Endothelial cell (in vitro differentiated cells): ENCODE data around the gene PDPR. TPM values are rescaled to one million over a fixed set of nuclear protein-coding genes. Genes with fewer than 3 reads are reported as not detected.

Source experiments
- DNase-seq: peaks from one replicate; pipeline ENCODE4 v3.0.0; 2021; ENCODE audit warnings: low spot score
- H3K27ac Mint-ChIP-seq: one replicate; pipeline ENCODE4 v1.8.0; 2021; ENCODE audit warnings: mixed read lengths, inconsistent platforms; ENCODE audit not compliant: unreplicated experiment
- H3K27me3 Mint-ChIP-seq: one replicate; pipeline ENCODE4 v1.8.0; 2021; ENCODE audit warnings: mild to moderate bottlenecking, moderate library complexity, mixed read lengths, inconsistent platforms; ENCODE audit not compliant: unreplicated experiment
- H3K36me3 Mint-ChIP-seq: one replicate; pipeline ENCODE4 v1.8.0; 2021; ENCODE audit warnings: mild to moderate bottlenecking, low read depth, mixed read lengths, inconsistent platforms; ENCODE audit not compliant: unreplicated experiment
- H3K4me1 Mint-ChIP-seq: one replicate; pipeline ENCODE4 v1.8.0; 2021; ENCODE audit warnings: mild to moderate bottlenecking, mixed read lengths, inconsistent platforms; ENCODE audit not compliant: unreplicated experiment
- H3K4me3 Mint-ChIP-seq: one replicate; pipeline ENCODE4 v1.8.0; 2021; ENCODE audit warnings: mild to moderate bottlenecking, mixed read lengths, inconsistent platforms; ENCODE audit not compliant: unreplicated experiment
- H3K9me3 Mint-ChIP-seq: one replicate; pipeline ENCODE4 v1.8.0; 2021; ENCODE audit warnings: mixed read lengths, inconsistent platforms; ENCODE audit not compliant: unreplicated experiment
- CTCF ChIP-seq: fragments of 200-600 bp; sonication (generic); IDR thresholded peaks from one replicate; pipeline ENCODE4 v1.5.0; 2021; ENCODE audit warnings: antibody characterized with exemption; ENCODE audit not compliant: unreplicated experiment
- total RNA-seq: library from RNA; stranded (reverse); fragmentation: NEBNext Ultra II Directional; extraction: Animal tissue kit (Norgen Biotek cat#: 25700); gene quantifications from one replicate; pipeline ENCODE4 v1.2.1, GENCODE V29; 2021; ENCODE audit not compliant: unreplicated experiment

The PDPR gene
- total RNA-seq, 1 donor from 2014 or later: 43.4 TPM

- no peak for DNase-seq
- no peak overlapping the region for H3K27ac Mint-ChIP-seq
- no peak for TF ChIP-seq CTCF
- no peaks in the 10 kb centered on the region for H3K4me1 Mint-ChIP-seq
- no peaks in the 10 kb centered on the region for H3K27me3 Mint-ChIP-seq
- H3K9me3 Mint-ChIP-seq: no peaks in the 10 kb centered on the region
- peaks cover 18% of the 10 kb centered on the region for H3K36me3 Mint-ChIP-seq
- no peak overlapping the region for H3K4me3 Mint-ChIP-seq
These were observed 44.3 kb downstream of the PDPR start for GRCh38 chr16:70158261-70158939.

DNA sequence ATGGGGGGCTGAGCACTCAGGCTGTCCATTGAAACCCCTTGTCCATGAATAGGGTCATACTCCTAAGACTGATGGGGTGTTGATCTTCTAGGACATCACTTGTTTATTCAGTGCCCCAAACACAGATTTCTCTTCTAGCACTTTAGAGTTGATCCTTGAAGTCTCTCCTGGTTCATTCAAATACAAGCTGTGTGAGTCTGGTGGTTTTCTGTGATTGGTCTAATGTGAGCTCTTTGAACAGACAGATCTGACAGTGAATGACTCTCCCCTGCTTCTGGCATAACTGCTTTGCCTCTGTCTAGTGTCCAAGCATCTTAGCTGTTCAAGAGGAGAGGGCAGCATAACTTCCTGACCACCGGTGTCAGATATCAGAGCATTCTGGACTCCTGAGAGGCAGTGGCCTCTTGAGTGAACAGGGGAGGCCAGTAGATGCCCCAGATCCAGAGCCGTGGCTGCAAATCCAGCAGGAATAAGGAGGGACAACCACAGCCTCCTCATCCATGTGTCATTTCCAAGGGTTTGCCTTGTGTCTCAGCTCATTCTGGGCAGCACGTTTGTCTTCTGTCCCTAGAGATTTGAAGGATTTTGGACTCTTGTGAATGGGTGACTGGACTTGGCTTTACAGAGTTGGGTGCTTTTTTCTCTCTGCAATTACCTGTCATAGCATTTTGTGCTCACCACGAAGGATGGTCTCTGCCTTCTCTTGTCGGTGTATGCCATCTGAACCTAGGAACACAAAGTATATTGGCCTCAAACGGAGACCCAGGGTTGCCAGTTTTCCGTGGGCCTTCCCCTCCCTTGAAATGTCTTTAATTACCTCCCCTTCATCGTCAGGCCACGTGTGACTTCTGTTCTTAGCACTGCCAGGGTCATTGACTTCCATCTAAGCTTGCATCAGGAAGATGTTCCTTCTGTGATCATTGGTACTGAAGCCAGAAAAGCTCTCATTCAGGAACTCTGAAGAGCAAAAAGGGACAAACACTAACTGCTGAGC is 45.5 kb downstream of the PDPR start:
- DNase-seq: no peak
- Mint-ChIP-seq H3K27me3 (no peaks in the 10 kb centered on the region), H3K36me3 (peaks cover 17% of the 10 kb centered on the region), H3K27ac (no peak overlapping the region), H3K4me1 (no peaks in the 10 kb centered on the region), H3K4me3 (no peak overlapping the region), H3K9me3 (no peaks in the 10 kb centered on the region)
- TF ChIP-seq CTCF: no peak

DNA sequence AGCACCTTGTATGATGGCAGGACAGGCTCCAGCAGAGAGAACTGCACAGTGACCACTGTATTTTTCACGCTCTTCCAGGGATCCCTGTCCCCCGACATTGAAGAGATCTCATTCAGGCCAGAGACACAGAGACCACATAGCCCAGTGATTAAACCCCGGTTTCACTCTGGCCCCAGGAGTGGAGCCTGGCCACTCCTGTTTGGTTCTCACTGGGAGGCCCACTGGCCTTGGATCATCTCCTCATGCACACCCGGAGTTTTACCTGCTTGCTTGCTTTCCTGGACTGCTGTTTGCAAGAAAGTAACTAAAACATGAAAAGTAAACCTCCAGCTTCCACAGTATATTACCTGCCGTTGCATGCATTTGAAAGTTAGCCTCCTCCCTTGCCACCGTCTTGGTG is 46.3 kb downstream of the PDPR start:
- Mint-ChIP-seq H3K36me3 (peaks cover 17% of the 10 kb centered on the region), H3K27ac (no peak overlapping the region), H3K4me1 (no peaks in the 10 kb centered on the region), H3K9me3 (no peaks in the 10 kb centered on the region), H3K4me3 (no peak overlapping the region), H3K27me3 (no peaks in the 10 kb centered on the region)
- no peak for TF ChIP-seq CTCF
- DNase-seq: no peak

DNA sequence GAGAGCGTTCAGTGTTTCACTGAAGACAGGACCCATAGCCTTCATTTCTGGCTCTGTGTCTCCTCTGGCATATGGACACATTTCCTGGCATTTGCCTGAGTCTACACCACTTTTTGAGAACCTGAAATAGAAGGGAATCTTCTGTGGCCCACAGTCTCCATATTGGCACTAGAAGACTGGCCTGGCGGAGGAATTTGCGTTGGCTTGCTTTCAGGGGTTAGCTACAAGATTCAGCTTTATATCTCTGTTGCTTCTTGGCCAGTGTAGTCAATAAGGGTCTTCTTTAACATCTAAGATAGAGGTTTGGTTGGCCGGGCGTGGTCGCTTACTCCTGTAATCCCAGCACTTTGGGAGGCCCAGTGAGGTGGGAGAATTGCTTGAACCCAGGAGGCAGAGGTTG is 46.7 kb downstream of the PDPR start:
- no peak for TF ChIP-seq CTCF

DNA sequence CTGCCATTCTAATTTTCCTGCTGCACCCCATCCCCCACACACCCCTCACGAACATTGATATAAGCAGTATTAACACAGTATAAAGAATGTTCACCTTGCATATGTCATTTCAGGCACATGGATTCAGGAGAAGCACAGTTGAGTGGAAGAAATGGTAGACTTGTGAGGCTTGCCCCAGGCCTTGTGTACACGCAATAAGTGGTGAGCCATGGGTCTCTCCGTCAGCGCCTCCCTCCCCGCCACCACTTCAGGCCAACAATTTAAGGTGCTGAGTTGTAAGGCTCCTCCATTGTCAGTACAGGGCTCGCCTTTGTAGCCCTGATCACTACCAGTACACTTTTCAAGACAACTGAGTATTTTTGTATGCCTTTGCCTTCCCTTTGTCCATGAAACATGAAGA is 47.2 kb downstream of the PDPR start:
- peak overlapping the region; percentile 19 for H3K4me3 Mint-ChIP-seq
- TF ChIP-seq CTCF: no peak
- peaks cover 11% of the 10 kb centered on the region for H3K36me3 Mint-ChIP-seq
- no peaks in the 10 kb centered on the region for H3K4me1 Mint-ChIP-seq
- H3K27ac Mint-ChIP-seq: no peak overlapping the region
- no peak for DNase-seq
- H3K27me3 Mint-ChIP-seq: no peaks in the 10 kb centered on the region
- no peaks in the 10 kb centered on the region for H3K9me3 Mint-ChIP-seq

More for the DNA sequence above, 46.7 kb downstream of the PDPR start:
- Mint-ChIP-seq H3K27me3 (no peaks in the 10 kb centered on the region), H3K9me3 (no peaks in the 10 kb centered on the region), H3K27ac (no peak overlapping the region), H3K4me1 (no peaks in the 10 kb centered on the region), H3K36me3 (peaks cover 16% of the 10 kb centered on the region), H3K4me3 (no peak overlapping the region)
- DNase-seq: no peak
